Measurements from ENCODE around the gene PMEPA1.

The PMEPA1 gene

GRCh38 chr20:57618764-57619050 lies 91.1 kb downstream of the PMEPA1 start:
- DNase-seq, result no peak

GRCh38 chr20:57618091-57618763 lies 91.6 kb downstream of the PMEPA1 start:
- no peak for DNase-seq

GRCh38 chr20:57617079-57617795 lies 92.6 kb downstream of the PMEPA1 start:
- DNase-seq, result no peak

GRCh38 chr20:57616143-57616951 lies 93.5 kb downstream of the PMEPA1 start:
- DNase-seq, result no peak

GRCh38 chr20:57615445-57615811 lies 94.4 kb downstream of the PMEPA1 start:
- DNase-seq, result no peak

- no peak for DNase-seq
Observed at GRCh38 chr20:57614490-57615444, 95.0 kb downstream of the PMEPA1 start.

- no peak for DNase-seq
Observed at GRCh38 chr20:57613481-57613921, 96.3 kb downstream of the PMEPA1 start.

GRCh38 chr20:57612916-57613315 lies 96.9 kb downstream of the PMEPA1 start:
- no peak for DNase-seq

- DNase-seq, result no peak
Observed at GRCh38 chr20:57612436-57612835, 97.4 kb downstream of the PMEPA1 start.

- DNase-seq, result no peak
Observed at GRCh38 chr20:57611586-57612311, 98.1 kb downstream of the PMEPA1 start.

- no peak for DNase-seq
Observed at GRCh38 chr20:57610261-57610952, 99.4 kb downstream of the PMEPA1 start.

GRCh38 chr20:57609842-57610167 lies 100.0 kb downstream of the PMEPA1 start:
- no peak for DNase-seq

GRCh38 chr20:57609086-57609841 lies 100.6 kb downstream of the PMEPA1 start:
- DNase-seq, result no peak

- no peak for DNase-seq
Observed at GRCh38 chr20:57608516-57608915, 101.3 kb downstream of the PMEPA1 start.

GRCh38 chr20:57605878-57606277 lies 103.9 kb downstream of the PMEPA1 start:
- DNase-seq, result no peak

- DNase-seq, result no peak
Observed at GRCh38 chr20:57605045-57605444, 104.8 kb downstream of the PMEPA1 start.

- no peak for DNase-seq
Observed at GRCh38 chr20:57603120-57603519, 106.7 kb downstream of the PMEPA1 start.

GRCh38 chr20:57601737-57602136 lies 108.1 kb downstream of the PMEPA1 start:
- no peak for DNase-seq

- DNase-seq, result no peak
Observed at GRCh38 chr20:57601211-57601570, 108.6 kb downstream of the PMEPA1 start.

- DNase-seq, result no peak
Observed at GRCh38 chr20:57600320-57601210, 109.2 kb downstream of the PMEPA1 start.

Data from NCI-H510A treated with DMSO at 0.1 percent for 48 hours (cell line).